Measurements from ENCODE around the gene EVC2.

EVC2 gene

DNA sequence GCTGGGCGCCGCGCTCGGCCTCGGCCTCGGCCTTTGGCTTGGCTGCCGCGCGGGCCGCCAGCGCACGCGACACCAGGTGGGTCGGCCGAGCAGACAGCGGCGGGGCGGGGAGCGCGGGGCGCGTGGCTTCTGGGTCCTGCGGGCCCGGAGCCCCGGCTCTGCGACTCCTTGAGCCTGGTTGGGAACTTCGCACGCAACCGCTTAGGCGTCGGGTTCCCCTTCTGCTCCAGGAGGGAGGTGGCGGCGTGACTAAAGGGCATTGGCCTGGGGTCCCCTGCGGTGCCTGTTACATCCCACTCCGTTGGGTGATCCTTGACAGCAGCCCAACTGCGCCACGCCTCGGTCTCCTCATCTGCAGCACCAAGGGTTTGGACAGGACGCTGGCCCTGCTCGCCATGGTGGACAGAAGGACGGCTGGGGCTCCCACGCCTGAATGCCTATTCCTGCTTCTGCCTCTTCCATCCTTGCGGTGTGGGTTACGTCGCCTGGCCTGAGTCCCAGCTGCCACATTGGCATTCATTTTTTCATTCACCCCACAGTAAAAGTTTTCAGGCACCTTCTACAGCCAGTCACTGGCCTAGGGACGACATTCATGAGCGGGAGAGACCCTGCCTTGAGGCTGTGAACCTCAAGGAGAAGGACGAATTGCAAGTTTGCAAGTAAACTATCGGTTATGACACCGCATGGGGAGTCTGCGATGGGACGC, 3.3 kb upstream of the EVC2 start:
- no peak for DNase-seq (ENCODE audit: low read depth in 2 of 2)

DNA sequence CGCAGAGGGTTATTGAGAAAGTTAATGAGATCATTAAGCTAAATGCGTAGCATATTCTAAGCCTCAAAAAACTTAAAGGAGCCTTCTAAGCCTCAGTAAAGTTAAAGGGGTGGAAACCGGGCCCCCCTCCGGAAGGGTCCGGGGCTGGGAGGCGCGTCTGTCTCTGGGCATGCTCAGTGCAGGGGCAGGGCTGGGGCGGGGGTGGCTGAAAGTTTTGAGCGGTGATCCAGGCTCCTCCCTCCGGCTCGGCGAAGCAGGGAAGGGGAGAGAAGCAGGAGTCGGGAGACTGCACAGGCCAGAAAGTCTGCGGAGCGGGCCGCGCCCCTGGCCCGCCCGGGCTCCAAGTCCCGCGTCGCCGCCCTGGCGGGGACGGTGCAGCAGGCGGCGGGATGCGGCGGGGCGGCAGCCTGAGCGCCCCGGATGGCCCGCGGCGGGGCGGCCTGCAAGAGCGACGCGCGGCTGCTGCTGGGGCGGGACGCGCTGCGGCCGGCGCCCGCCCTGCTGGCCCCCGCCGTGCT, 2.7 kb upstream of the EVC2 start, which contains the start of gene EVC:
EVC (plus strand) TSS at position 241 of the 518 bp plus-strand sequence; CDS start at position 421, 180 bp downstream.
- no peak for DNase-seq (ENCODE audit: low read depth in 2 of 2)

DNA sequence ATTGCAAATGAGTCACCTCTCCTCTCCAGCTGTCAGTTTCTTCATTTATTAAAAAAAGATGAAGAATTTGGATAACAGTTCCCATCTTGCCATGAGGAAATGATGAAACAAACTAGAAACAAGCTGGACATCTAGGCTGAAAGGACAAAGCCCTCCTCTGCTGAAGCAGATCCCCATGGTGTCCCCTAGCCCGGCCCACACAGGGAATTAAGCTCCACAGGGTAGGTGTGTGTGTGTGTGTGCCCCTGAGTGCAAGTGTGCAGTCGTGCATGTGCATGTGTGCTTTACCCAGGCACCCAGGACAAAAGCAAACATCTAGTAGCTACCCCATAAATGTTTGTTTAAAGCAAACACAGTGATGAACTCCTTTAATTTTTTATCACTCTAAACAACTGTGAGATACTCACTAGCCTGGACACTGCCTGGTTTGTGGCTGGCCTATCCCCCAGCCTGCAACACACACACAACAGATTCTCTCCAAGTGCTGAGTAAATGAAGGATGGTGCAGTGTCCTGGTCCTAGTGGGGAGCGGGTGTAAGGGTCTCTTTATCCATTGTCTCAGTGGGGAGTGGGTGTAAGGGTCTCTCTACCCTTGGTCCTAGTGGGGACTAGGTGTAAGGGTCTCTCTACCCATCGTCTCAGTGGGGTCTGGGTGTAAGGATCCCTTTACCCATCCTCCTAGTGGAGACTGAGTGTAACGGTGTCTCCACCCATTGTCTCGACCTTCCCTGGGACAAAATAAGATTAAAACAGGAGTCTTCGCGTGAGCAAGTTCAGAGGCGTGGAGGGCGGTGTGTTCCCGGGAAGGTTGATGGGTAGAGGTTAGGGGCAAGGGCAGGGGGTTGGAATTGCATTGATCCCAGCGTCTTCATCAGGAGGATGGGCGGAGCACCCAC, 2.0 kb upstream of the EVC2 start:
- DNase-seq (ENCODE audit: low read depth in 2 of 2): no peak

DNA sequence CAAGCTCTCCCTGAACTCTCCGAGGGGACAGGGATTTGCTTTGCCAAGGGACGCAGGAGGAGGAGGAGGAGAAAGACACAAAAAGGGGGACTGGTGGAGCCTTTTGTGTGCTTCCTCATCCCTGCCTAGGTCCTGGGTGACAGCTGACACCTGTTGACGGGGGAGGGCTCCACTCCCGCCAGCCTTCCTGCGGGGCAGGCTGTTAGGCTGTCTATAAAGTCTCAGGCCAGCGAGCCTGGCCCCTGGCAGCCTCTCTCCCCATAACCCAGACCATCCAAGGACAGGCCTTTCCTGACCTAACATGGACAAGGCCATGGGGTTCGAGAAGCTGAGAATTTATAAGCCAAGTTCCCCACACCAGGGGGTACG, 832 bp upstream of the EVC2 start:
- no peak for DNase-seq (ENCODE audit: low read depth in 2 of 2)

DNA sequence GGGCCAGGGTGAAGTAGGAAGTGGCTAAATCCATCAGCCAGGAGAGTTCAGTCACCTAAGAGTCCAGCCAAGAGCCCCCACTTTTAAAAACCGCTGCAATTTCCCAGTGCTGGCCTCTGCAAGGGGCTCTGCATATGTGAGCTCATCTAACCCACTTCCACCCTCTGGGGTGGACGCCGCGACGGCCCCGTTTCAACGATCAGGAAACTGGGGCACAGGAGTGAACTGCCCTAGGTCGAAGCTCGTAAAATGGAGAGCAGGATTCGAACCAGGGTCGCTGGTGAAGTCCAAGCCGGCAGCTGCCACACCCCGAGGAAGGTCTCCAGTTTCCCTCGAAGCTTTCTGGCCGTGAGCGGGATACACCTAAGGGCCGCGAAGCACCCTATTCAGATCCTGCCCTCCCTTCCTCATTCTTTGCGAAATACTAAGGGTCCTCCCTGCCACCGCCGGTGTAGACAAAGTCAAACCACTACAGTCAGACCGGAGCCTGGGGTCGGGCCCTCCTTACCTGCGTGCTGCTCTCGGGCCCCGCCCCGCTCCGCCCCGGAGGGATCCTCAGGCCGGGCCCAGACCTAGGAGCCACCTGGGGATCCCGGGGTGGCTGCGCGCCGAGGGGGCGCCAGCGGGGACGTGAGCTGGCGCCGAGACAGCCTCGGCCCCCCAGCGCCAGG, 446 bp downstream of the EVC2 start:
- DNase-seq (ENCODE audit: low read depth in 2 of 2): no peak

DNA sequence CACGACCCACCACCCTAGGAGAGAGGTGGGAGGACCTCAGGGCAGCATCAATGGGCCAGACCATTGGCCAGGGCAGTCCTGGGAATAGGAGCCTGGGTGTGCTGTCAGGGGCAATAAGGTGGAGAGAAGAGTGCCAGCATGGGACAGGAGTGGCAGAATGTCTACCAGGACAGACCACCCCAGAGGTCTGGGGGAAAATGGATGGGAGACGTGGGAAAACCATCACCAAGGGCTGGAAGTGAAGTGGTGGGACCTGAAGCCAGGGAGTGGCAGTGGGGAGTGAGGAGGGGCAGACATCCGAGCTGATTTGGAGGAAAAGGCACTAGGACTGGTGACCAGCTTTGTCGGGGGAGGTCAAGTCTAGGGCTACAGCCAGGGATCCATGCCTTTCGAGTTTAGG, 993 bp downstream of the EVC2 start:
- no peak for DNase-seq (ENCODE audit: low read depth in 2 of 2)

DNA sequence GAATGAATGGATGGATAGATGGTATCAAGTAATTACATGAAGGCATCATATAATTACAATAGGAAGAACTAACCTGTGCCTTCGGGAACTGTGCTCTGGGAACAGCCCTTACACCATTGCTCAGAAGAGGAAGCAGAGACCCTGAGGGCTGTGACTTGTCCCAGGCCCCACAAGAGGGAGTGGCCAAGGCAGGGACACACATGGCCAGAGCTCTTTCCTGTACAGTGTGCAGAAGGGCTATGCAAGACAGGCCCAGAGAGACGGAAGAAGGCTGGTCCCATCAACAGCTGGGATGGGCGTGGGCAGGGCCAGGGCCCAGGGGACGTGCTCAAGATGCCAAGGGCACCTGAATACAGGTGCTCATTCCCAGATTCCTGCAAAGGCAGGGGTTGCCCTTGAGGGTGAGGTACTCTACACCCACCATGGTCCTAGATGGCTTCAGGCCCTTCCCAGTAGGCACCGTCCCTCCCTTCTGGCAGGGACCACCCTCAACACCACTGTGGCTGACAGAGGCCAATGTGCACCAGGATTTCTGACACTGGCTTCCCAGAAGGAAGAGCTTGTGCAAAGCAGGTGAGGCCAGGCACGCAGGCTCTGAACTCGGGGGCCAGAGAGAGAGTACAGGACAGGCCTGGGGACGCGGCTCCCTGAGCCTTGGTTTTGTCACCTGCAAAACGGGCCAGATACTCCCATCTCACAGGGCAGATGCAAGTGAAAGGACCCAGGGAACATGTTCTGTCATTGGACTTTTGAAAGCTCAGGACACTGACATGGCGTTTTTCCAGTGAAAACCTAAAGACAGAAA, 1.7 kb downstream of the EVC2 start:
- no peak for DNase-seq (ENCODE audit: low read depth in 2 of 2)

DNA sequence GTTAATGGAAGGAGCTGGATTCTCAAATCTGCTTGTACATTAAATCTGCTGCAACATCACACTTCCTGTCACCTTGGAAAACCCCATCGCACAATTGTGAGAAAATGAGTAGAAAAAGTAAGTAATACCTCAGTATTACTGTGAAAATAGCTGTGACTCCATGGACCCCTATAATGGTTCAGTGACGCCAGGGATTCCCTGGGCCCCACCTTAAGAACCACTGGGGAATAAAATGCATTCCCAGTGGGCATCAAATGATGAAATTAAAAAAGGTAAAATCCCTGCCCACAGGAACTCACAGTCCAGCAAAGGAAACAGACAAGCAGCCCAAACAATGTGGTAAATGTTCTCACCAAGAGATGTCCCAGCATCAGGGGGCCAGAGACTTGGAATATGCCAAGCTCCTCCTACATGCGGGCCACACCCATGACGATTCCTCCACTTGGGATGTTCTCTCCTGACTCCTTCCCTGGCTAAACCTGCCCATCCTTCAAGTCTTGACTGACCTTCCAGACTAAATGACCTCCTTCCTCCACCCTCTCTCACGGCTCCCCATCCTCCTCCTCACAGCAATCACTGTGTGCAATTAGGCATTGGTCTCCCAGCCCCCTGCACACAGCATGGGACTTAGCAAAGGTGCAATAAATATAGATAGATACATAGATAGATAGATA, 2.6 kb downstream of the EVC2 start:
- DNase-seq (ENCODE audit: low read depth in 2 of 2): no peak

DNA sequence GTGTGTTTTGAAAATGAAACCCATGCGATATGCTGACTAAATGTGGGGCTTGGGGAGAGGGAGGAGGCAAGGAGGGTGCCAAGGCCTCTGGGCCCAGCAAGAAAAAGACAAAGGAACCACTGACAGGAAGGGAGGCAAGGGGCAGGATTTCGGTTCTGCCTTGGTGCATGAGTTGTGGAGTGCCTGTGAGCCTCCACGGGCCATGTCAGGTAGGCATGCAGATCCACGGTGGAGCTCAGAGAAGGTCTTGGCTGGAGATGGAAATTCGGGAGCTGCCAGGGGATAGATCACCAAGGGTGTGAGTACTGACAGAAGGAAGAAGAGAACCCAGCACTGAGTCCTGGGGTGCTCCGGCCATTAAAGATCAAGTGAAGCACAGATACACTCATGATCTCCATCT, 4.1 kb downstream of the EVC2 start:
- DNase-seq (ENCODE audit: low read depth in 2 of 2): no peak

DNA sequence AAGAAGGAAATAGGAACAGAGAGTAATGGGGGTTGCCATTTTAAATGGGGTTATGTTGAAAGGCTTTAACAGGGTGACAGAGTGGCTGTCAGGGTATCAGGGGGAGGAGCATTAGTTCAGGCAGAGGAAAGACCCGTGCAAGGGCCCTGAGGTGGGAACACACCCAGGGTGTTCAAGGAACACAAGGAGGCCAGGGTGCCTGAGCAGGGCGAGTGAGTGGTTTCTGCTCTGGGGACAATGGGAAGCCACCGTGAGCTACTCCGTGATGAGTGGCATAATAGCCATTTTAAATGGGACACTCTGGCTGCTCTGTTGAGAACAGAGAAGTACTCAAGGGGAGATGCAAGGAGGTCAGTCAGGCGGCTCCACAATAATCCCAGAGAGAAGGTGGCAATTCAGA, 4.5 kb downstream of the EVC2 start:
- DNase-seq (ENCODE audit: low read depth in 2 of 2): no peak

DNA sequence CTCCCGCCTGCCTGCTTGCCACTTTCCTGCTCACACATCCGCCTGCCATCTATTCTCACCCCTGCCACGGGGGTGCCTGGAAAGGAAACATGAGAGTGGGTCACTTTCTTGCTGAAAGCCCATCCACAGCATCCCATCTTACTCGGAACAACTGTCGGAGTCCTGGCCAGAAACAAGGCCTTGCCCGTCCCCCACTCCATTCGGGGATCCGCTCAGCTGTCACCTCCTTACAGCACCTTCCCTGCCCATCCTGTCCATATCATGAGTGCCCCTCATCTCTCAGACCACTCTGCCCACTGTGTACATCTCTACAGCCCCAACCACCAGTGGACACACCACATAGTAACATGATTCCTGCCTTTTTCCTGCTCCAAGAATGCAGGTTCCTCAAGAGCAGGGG, 6.4 kb downstream of the EVC2 start:
- DNase-seq (ENCODE audit: low read depth in 2 of 2): no peak

DNA sequence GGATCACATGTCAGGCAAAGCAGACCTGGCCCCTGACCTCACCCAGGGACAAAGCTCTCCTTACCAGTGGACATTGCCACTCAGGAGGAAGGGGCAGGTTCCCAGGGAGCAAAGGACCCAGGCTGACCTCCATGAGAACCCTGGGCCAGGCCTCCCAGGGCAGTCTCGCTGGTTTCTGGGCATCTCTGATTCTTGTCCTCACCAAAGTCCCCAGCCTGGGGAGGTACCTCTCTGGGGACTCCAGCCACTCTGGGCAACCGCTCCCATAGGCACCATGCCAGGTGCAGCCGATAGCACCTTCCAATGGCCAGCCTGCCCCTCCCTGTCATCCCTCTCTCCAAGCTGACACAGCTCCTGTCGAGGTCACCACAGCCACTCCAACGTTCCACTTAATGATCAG, 7.9 kb downstream of the EVC2 start:
- DNase-seq (ENCODE audit: low read depth in 2 of 2): no peak

DNA sequence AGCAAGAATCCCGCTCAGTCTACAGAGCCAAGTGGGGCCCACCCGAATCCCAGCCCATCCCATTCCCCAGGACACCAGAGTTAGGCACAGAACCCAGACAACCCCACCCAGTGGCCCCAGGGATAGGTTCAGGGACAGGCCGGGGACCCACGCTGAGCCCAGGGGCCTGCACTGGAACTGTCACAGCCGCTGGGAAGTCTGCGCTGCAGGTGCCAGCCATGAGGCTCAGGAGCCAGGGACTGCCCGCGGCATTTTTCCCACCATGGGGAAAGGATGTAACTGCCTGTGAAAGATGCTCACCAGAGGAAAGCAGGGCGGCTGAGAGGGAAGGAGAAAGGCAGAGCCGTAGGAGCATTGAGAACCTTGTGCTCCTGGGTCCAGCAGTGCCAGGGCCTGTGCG, 12.0 kb downstream of the EVC2 start:
- DNase-seq (ENCODE audit: low read depth in 2 of 2): no peak

DNA sequence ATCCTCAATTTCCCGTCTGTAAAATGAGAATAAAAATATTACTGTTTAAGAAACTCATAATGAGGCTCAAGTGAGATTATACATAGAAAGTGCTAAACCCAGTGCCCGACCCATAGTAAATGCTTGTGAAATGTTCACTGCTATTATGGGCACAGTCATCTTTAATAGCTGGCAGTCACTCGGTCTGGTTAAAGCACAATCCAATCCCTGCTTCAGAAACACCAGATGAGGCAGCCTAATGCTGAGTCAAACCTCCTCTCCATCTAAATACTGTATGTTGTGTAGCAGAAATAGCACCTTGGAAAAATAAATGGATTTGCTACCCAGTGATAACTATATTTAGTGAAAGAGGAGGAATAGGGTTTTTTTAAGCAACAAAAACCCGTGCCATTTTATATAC, 14.5 kb downstream of the EVC2 start:
- DNase-seq (ENCODE audit: low read depth in 2 of 2): no peak

DNA sequence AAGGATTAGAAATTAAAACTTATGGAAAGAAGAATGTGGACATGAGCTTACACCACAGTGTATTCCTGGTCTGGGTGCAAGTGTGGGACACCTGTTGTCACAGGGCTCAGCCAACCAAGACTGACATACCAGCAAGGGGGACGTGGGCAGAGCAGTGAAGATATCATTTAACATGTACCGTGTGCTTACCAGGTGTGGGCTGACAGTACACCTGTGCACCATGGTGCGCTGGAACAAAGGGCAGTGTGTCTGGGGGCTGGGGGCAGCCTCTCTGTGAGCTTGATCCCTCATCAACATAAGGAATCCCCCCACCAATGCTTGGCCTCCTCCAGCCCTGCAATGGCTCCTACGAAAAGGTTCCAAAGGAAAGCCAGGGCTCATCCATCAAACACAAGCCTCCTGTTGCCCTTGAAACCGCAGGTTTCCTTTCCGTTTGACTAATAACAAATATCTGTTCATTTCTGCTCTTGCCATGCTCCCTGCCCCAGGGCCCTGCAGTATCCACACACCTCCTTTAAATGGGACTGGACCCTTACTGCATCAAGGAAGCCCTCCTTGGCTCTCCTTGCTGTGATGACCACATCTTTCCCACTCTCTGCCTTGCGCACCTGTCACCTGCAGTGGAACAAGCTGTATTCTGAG, 16.7 kb downstream of the EVC2 start:
- DNase-seq (ENCODE audit: low read depth in 2 of 2): no peak

DNA sequence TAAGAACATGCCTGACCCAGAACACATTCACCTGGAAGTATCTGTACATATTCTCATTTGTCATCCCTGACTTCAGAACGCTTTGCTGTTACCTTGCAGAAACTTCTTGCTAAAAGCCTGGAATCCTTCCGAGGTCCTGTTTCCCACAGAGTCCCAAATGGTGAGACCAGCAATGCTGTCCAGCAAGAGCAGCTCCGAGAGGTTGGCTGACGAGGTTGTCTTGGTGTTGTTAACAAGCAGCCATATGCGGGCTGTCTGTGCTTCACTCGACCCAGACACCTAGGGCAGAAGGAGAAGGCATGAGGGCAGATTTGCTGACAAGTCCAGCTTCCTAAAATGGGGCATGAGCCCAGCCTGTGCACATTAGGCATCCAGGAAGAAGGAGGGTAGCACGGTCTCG, 19.3 kb downstream of the EVC2 start:
- no peak for DNase-seq (ENCODE audit: low read depth in 2 of 2)

DNA sequence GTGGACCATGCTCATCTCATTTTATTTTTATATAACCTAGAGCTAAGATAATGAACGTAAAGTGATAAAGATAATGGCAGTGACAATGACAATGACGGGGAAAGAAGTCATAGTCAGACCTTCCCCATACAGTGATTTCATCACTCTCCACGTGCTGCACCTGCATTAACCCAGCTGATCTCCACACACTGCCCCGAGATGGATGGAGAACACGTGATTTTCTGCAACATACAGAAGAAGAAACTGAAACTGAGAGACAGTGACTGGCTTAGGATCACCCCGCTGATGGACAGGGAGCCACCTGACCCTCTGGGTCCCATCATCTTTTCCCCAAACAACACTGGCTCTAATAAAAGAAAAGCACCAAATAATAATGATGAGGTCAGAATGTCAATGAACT, 22.0 kb downstream of the EVC2 start:
- no peak for DNase-seq (ENCODE audit: low read depth in 2 of 2)

DNA sequence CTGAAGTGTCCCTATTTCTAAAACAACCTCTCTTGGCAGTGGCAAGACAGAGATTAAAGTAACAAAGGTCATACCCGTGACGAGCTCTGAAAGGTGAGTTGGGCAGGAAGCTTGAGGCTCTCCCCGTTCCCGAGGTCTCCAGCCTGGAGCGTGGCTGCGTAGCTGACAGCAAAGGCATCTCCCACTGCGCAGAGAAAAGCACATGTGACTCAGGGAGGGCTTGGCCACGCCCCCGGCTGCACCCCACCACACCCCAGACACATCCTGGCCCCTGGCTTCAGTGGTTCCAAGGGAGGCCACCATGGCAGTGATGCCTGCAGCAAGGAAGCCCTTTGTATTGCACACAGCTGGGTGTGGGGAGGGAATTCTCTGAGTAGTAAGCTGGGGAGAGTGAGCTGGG, 23.1 kb downstream of the EVC2 start:
- DNase-seq (ENCODE audit: low read depth in 2 of 2): no peak

DNA sequence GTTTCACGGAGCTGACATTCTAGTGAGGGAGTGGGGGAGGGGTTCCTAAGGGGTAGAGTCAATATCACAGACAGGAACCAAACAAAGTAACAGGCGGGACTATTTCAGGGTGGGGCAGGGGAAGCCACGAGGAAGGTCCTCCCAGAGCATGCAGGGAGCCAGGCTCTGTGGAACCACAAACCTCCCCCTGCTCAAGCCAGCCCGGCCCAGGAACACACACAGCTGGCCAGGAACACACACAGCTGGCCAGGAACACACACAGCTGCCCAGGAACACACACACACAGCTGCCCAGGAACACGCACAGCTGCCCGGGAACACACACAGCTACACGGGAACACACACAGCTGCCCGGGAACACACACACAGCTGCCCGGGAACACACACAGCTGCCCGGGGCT, 24.8 kb downstream of the EVC2 start:
- DNase-seq (ENCODE audit: low read depth in 2 of 2): no peak

DNA sequence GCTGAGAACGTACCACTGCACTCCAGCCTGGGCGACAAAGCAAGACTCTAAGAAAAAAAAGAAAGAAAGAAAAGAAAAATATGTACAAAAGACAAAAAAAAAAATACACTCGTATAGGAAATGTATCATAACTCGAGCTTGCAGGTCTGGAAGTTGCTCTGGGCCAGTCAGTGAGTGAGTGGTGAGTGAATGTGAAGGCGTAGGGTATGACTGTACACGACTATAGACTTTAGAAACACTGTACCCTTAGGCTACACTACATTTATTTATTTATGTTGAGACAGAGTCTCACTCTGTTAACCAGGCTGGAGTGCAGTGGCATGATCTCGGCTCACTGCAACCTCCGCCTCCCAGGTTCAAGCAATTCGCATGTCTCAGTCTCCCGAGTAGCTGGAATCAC, 29.4 kb downstream of the EVC2 start:
- no peak for DNase-seq (ENCODE audit: low read depth in 2 of 2)

DNA sequence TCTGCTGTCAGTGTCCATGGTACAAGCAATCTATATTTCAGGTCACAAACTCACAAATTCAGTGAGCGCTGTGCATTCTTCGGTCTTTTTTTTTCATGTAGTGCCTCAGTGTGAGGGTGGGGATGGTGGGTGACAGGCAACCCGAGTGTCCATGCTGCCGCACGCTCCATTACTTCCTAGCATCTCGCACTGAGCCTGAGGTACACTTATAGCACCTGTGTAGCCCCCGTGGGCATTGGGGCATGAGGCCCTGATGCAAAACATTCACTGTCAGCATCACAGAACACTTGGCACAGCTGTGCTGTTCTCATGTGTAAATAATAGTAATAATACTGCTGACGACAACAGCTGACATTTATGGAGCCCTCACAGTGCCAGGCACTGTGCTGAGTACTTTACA, 31.6 kb downstream of the EVC2 start:
- DNase-seq (ENCODE audit: low read depth in 2 of 2): no peak
